ENCODE results near the gene LIAS.
A peak's percentile ranks its signal among the peaks of the same experiment; 100 is the strongest.

- TF ChIP-seq POLR2A (IDR thresholded peaks at IDR 0.05) (no peak), POLR2AphosphoS5 (IDR thresholded peaks at IDR 0.05) (no peak)
- TF ChIP-seq, protein P1, sequence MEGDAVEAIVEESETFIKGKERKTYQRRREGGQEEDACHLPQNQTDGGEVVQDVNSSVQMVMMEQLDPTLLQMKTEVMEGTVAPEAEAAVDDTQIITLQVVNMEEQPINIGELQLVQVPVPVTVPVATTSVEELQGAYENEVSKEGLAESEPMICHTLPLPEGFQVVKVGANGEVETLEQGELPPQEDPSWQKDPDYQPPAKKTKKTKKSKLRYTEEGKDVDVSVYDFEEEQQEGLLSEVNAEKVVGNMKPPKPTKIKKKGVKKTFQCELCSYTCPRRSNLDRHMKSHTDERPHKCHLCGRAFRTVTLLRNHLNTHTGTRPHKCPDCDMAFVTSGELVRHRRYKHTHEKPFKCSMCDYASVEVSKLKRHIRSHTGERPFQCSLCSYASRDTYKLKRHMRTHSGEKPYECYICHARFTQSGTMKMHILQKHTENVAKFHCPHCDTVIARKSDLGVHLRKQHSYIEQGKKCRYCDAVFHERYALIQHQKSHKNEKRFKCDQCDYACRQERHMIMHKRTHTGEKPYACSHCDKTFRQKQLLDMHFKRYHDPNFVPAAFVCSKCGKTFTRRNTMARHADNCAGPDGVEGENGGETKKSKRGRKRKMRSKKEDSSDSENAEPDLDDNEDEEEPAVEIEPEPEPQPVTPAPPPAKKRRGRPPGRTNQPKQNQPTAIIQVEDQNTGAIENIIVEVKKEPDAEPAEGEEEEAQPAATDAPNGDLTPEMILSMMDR (IDR thresholded peaks at IDR 0.05): peak in 1 of 2 donors; percentile 12
Observed at GRCh38 chr4:39446842-39447573, 11.8 kb upstream of the LIAS start.

All from suprapubic skin (tissue), 4 donors.